ENCODE results near the gene HSFX3.

DNA sequence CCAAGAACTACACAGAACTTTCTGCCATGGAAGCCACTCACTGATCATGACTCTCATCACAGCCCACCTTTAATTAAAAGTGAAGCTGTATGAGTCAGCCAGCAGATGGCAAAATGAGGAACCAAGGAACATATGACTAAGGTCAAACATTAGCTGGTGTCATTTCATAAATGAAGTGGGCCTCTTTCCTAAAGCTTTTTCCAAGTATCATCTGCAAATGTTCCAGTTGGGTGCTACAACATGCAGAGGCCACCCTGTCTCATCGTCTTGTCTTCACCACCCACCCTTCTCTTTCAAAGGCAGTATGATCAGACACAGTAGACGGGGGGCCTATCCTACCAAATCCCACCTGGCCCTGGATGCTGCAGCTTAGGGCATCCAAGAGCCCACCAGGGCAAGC, 18.1 kb downstream of the HSFX3 start:
- TF ChIP-seq, protein P1, sequence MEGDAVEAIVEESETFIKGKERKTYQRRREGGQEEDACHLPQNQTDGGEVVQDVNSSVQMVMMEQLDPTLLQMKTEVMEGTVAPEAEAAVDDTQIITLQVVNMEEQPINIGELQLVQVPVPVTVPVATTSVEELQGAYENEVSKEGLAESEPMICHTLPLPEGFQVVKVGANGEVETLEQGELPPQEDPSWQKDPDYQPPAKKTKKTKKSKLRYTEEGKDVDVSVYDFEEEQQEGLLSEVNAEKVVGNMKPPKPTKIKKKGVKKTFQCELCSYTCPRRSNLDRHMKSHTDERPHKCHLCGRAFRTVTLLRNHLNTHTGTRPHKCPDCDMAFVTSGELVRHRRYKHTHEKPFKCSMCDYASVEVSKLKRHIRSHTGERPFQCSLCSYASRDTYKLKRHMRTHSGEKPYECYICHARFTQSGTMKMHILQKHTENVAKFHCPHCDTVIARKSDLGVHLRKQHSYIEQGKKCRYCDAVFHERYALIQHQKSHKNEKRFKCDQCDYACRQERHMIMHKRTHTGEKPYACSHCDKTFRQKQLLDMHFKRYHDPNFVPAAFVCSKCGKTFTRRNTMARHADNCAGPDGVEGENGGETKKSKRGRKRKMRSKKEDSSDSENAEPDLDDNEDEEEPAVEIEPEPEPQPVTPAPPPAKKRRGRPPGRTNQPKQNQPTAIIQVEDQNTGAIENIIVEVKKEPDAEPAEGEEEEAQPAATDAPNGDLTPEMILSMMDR (IDR thresholded peaks at IDR 0.05) = no peak
- TF ChIP-seq POLR2AphosphoS5 (IDR thresholded peaks at IDR 0.05) (no peak), POLR2A (IDR thresholded peaks at IDR 0.05) (no peak)
